ENCODE measurements around the gene SPPL2B. TPM values are rescaled to one million over a fixed set of nuclear protein-coding genes. Genes with fewer than 3 reads are reported as not detected.

The SPPL2B gene
- total RNA-seq, 1 experiment from 2014 or later = 73.7 TPM

DNA sequence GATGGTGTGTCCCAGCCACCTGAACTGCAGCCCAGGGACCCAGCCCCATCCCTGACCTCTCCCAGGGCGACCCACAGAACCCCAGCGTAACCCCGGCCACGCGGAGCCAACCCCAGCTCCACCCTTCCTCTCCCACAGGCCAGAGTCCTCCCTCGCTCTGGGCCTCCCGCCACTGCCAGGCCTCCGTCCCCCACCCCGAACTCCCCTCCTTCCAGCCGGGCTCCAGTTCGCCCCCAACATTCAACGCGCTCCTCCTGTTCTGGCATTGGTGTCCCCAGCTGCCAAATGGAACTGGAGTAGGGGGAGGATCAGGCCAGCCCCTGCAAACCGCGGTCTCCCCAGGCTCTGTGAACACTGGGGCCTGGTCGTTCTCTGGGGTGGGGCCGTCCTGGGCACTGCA lies 28.0 kb upstream of the SPPL2B start:
- DNase-seq = no peak
- peaks cover 5 to 12% of the 10 kb centered on the region in 2 experiments for H3K4me1 Mint-ChIP-seq
- no peak overlapping the region for H3K4ac ChIP-seq (ENCODE audit: low read depth, low read length)
- no peak overlapping the region for H2BK120ac ChIP-seq (ENCODE audit: low read depth, low read length, poor library complexity, severe bottlenecking)
- H3K36me3 Mint-ChIP-seq (ENCODE audit: insufficient read depth in 1 of 3, low read depth in 3 of 3) = peaks cover 0 to 4% (median 0%) of the 10 kb centered on the region in 3 experiments; a peak in 3 of 7 replicates
- H3K79me1 ChIP-seq (ENCODE audit: insufficient read depth, low read depth, low read length, poor library complexity, severe bottlenecking) = no peaks in the 10 kb centered on the region
- H3K27me3 ChIP-seq (ENCODE audit: insufficient read depth, low read length) = no peaks in the 10 kb centered on the region
- no peaks in the 10 kb centered on the region for H3K79me2 ChIP-seq (ENCODE audit: insufficient read depth, low read length)
- no peak overlapping the region for H4K8ac ChIP-seq (replicated peaks; ENCODE audit: insufficient read length, low read depth, low read length)
- no peaks in the 10 kb centered on the region for H3K23me2 ChIP-seq (ENCODE audit: insufficient read length, low read depth, low read length, poor library complexity, severe bottlenecking)
- H2AK5ac ChIP-seq (ENCODE audit: insufficient read length, low read length) = no peak overlapping the region
- H3K27ac ChIP-seq (ENCODE audit: insufficient read length, low read depth, low read length) = no peak overlapping the region
- no peak overlapping the region for H3K9ac ChIP-seq (ENCODE audit: extremely low read depth, insufficient read length, low read length)
- peaks cover 54% of the 10 kb centered on the region for H3K27me3 Mint-ChIP-seq (ENCODE audit: low read depth)
- no peak overlapping the region for H2BK5ac ChIP-seq (ENCODE audit: insufficient read length, low read length)
- no peak overlapping the region for H2BK20ac ChIP-seq (ENCODE audit: low read depth, low read length, poor library complexity, severe bottlenecking)
- no peak overlapping the region for H3K14ac ChIP-seq (ENCODE audit: insufficient read depth, low read length)
- H3K56ac ChIP-seq (ENCODE audit: insufficient read length, low read depth, low read length) = no peak overlapping the region
- H3K4me3 Mint-ChIP-seq = no peak overlapping the region
- H3K9me3 ChIP-seq (ENCODE audit: control insufficient read depth, low read depth, low read length) = no peaks in the 10 kb centered on the region
- H3K23ac ChIP-seq (ENCODE audit: insufficient read length, low read depth, low read length) = no peak overlapping the region
- no peak overlapping the region for H4K5ac ChIP-seq (ENCODE audit: insufficient read length, low read depth, low read length)
- TF ChIP-seq, protein P1, sequence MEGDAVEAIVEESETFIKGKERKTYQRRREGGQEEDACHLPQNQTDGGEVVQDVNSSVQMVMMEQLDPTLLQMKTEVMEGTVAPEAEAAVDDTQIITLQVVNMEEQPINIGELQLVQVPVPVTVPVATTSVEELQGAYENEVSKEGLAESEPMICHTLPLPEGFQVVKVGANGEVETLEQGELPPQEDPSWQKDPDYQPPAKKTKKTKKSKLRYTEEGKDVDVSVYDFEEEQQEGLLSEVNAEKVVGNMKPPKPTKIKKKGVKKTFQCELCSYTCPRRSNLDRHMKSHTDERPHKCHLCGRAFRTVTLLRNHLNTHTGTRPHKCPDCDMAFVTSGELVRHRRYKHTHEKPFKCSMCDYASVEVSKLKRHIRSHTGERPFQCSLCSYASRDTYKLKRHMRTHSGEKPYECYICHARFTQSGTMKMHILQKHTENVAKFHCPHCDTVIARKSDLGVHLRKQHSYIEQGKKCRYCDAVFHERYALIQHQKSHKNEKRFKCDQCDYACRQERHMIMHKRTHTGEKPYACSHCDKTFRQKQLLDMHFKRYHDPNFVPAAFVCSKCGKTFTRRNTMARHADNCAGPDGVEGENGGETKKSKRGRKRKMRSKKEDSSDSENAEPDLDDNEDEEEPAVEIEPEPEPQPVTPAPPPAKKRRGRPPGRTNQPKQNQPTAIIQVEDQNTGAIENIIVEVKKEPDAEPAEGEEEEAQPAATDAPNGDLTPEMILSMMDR (conservative IDR thresholded peaks at IDR 0.05) = no peak
- no peak overlapping the region for H3K4me2 ChIP-seq (ENCODE audit: insufficient read depth, insufficient read length, low read length)
- H3K9me3 Mint-ChIP-seq = peaks cover 0 to 4% of the 10 kb centered on the region in 2 experiments; a peak in 1 of 5 replicates
- H3K18ac ChIP-seq (ENCODE audit: insufficient read length, low read depth, low read length) = no peak overlapping the region
- no peak overlapping the region for H2AFZ ChIP-seq (ENCODE audit: low read length)
- H4K20me1 ChIP-seq (ENCODE audit: control insufficient read depth, insufficient read depth, insufficient read length) = no peaks in the 10 kb centered on the region
- no peak overlapping the region for H3T11ph ChIP-seq (ENCODE audit: low read length)
- H2BK12ac ChIP-seq (ENCODE audit: insufficient read length, low read depth, low read length) = no peak overlapping the region
- H4K91ac ChIP-seq (ENCODE audit: insufficient read length, low read depth, low read length) = no peak overlapping the region
- H3K4me1 ChIP-seq (ENCODE audit: insufficient read depth, low read length) = no peaks in the 10 kb centered on the region
- H3K27ac Mint-ChIP-seq = no peak overlapping the region
- H2BK15ac ChIP-seq (ENCODE audit: low read depth, low read length) = no peak overlapping the region
- WGBS (ENCODE audit: extremely low coverage, insufficient read length, low lambda C conversion rate) = no CpG with 5 or more reads among the region's 17 CpGs

Data from H9 (cell line).